ENCODE results near the gene EMC1.
"Not testable (repeated sequence)": the region's sequence is repeated elsewhere in the genome, so short reads cannot be mapped to it uniquely, and the experiment has no call there.

Gene EMC1

GRCh38 chr1:19260211-19261138, 9.2 kb upstream of the EMC1 start:
- DNase-seq, result peak; percentile 75

DNA sequence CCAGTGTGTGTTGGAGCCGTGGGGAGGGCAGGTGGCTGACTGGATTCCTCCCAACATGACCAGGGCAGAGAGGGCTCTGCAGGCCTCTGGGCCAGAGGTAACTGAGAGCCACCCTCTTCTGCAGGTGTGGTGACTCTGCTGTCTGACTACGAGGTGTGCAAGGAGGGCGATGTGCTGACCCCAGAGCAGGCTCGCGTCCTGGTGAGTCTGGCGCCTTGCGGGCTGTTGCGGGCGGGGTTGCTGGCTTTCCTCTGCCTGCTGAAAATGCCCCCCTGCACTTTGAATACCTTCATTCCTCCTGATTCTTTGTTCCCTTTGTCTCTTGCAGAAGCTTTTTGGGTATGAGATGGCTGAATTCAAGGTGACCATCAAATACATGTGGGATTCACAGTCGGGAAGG, 7.0 kb upstream of the EMC1 start:
- DNase-seq, result no peak

DNA sequence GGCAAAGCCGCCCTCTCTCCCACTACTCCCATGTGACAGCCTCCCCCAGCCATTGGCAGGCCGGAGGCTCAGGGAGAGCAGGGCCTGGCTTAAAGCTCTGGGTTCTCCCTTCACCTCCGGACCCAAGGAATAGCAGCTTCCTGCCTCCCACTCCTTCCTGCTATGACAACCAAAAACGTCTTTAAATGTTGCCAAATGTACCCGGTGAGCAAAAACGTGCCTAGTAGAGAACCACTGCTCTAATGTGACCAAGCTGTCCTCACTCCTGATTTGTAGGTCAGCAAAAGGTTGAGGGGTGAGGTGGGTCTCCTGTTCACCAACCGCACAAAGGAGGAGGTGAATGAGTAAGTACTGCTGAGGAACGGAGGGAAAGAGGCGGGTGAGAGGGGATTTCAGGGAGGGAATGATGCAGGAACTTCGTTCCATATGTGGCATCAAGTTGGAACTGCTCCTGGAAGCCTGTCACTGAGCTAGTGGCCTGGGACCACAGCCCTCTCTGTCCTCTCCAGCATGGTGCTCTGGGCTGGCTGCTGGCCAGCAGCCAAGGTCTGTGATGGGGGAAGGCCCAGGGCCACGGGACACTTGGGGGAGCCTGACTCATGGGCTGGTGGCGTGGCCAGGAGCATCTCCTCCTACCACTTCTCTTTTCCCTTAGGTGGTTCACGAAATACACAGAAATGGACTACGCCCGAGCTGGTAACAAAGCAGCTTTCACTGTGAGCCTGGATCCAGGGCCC, 6.0 kb upstream of the EMC1 start:
- no peak for DNase-seq

GRCh38 chr1:19256301-19256700, 5.0 kb upstream of the EMC1 start:
- not testable (repeated sequence) for DNase-seq

DNA sequence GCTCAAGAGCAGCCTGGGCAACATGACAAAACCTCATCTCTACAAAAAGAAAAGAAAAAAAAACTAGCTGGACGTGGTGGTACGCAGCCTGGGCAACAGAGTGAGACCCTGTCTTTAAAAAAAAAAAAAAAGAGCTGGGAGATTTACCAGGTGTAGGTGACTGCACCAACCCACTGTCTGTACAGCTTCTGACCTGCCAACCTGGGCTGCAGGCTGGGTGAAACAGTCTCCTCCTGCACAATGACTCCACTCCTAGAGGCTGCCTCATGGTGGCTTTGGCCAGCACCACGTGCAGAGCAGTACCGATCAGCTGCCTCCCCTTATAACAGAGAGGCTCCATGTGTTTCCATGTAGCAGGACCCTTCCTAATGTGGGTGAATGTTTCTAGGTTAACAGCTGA, 4.0 kb upstream of the EMC1 start:
- DNase-seq, result no peak

DNA sequence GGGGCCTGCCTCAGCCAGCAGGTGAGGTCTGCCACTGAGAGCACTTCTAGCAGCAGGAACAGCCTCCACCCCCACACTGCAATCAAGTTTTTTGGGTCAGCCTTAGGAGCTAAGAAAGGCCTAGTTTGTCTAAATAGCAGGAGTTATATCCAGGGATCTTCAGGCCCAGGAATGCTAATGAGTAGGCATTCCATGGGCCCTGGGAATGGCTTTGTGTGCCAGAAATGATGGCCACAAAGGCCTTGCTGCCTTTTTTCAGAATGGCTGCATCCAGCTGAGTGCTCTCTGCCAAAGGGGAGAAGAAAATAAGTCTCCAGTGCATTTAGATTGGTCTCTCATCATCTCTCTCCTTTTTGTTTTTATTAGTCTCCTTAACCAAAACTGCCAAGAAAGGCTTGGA, 3.1 kb upstream of the EMC1 start:
- no peak for DNase-seq

GRCh38 chr1:19250629-19251304, 557 bp downstream of the EMC1 start:
- no peak for DNase-seq

- DNase-seq, result no peak
Observed at GRCh38 chr1:19240673-19241538, 10.4 kb downstream of the EMC1 start.

DNA sequence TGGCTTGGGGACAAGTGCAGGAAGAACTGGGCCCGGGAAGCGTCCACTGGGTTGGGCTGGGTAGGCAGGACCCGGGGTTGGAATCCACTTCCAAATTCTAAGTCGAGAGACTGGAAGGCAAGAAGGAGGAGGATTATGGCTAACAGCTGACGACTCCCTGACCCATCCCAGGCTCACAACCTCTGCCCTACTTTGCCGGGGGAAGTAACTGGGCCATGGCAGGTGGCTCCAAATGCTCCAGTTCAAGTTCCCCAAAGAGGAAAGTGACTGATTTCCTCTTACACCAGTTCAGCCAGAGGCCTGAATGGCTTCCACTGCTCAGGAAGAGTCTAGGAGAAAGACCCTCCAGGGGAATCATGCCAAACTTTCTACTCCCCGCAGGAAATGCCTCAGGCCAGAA, 11.4 kb downstream of the EMC1 start:
- no peak for DNase-seq

GRCh38 chr1:19234224-19234623, 17.1 kb downstream of the EMC1 start:
- no peak for DNase-seq

DNA sequence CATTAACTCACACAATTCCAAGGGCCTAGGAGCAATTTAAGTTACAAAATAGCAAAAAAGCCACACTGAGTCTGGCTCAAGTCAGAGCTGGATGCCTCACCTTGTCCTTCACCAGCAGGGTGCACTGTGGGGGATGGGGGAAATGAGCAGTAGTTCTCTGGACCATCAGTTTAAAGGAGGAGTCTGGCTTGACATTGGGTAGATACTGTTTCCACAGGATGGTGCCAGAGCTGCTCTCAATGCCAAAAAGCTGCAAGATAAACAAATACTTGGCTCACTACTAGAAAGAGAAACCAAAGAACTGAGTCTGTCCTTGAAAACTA, 18.8 kb downstream of the EMC1 start:
- DNase-seq, result no peak

- not testable (repeated sequence) for DNase-seq
Observed at GRCh38 chr1:19231736-19232523, 19.4 kb downstream of the EMC1 start.

GRCh38 chr1:19229828-19230325, 21.4 kb downstream of the EMC1 start:
- DNase-seq, result no peak

DNA sequence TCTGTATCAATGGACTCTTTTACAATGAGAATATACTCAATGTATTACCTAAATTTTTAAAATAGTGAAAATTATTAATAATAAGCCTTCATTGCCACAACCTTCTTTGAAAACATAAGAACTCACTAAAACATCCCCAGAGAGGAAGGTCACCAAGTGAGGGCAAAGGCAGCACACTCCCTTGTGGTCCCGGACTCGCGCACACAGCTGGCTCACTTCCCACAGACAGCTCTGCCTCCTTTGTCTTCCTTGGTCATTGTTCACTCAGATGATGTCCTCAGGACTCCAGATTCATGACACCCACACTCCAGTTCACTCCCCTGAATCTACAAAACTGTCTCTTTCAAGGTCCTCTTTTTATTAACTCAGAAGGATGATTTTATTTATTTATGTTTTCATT, 22.1 kb downstream of the EMC1 start:
- DNase-seq, result no peak

- no peak for DNase-seq
Observed at GRCh38 chr1:19222979-19223824, 28.1 kb downstream of the EMC1 start.

GRCh38 chr1:19222573-19222972, 28.8 kb downstream of the EMC1 start:
- DNase-seq, result no peak

DNA sequence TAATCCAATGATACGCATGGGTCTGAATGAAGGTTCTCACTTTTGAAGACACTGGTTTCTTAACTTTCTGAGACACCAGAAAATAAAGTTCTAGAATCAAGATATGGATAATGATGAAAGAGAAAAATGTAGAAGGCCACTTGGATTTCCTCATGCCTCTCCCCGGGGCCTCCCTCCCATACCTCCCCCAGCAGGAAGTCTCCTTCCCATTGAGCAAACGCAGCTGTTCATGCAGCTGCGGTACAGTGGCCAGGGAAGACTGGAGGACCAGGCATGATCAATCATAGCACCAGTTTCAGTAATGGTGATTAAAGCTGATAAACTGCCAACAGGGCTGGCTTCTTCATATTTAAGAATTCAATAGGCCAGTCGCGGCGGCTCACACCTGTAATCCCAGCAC, 30.3 kb downstream of the EMC1 start:
- no peak for DNase-seq

GRCh38 chr1:19220080-19220846, 31.1 kb downstream of the EMC1 start:
- DNase-seq, result no peak

GRCh38 chr1:19219451-19219850, 31.9 kb downstream of the EMC1 start:
- DNase-seq, result no peak

- DNase-seq, result not testable (repeated sequence)
Observed at GRCh38 chr1:19216585-19216984, 34.7 kb downstream of the EMC1 start.
